Heart left ventricle (tissue), 13 donors: ENCODE results near the gene TNS3.

Source experiments
- CTCF ChIP-seq, 12 donors: fragments of 200-600 bp; sonication (generic) in 4 of 12; IDR thresholded peaks; one replicate each; pipeline versions ENCODE4 v1.5.0 to v1.8.0; 2018 to 2022; ENCODE audit warnings: antibody characterized with exemption in 12 of 12, mild to moderate bottlenecking in 5 of 12
- POLR2A ChIP-seq, 2 donors: fragments of 450-650 bp; IDR thresholded peaks; one replicate each; pipeline ENCODE4 v1.6.1; 2017; ENCODE audit warnings: antibody characterized with exemption in 2 of 2, mild to moderate bottlenecking in 2 of 2, moderate library complexity in 2 of 2
- donor health status: ischemic (EF 13 %, LVEDD 7.1; RV severe dilation, severe dysfunction).
- donor health status: DM: no; HTN: yes; CAD: no.
- donor health status: DM: no; HTN: no; CAD: no.
- donor health status: ischemic (EF 25% LVEDD 6.9; RV normal size, moderate dysfunction).
- donor health status: ischemic (EF 25% LVEDD 5.7; RV mildly dilated, moderate dysfunction).
- donor health status: ischemic (EF 35%, LVEDD 5.7; RV mildly dilated, moderate dysfunction).
- donor health status: nonischemic (EF 11% LVEDD 7.7; RV severe dilation, severe dysfunction).
- donor health status: DM: yes; HTN: yes; CAD: no.
- donor health status: PGD.
- donor health status: ischemic (EF 29% LVEDD 5.4; RV normal size, mild dysfunction).
- donor health status: nonischemic (EF 23%, LVEDD 6.1; RV moderate dilation, normal function).

GRCh38 chr7:47352394-47352968, 229.4 kb downstream of the TNS3 start:
- no peak for TF ChIP-seq POLR2A (IDR thresholded peaks at IDR 0.05)
- no peak for TF ChIP-seq CTCF (IDR thresholded peaks at IDR 0.05)
